A549 (cell line): ENCODE results near the gene DIAPH1. TPM values are rescaled to one million over a fixed set of nuclear protein-coding genes. Genes with fewer than 3 reads are reported as not detected.

Source experiments
- ATAC-seq, 2 experiments: fragments of 200-7000 bp in 1 of 2; fragments of >200 bp in 1 of 2; cut with Nextera tagmentation in 1 of 2; cut with Tn5 transposase in 1 of 2; 3 replicates each; pipeline versions ENCODE4 v1.8.0 to v1.9.1; 2018 to 2020; ENCODE audit warnings: mild to moderate bottlenecking in 1 of 2, moderate library complexity in 1 of 2
- CTCF ChIA-PET: fragments of 300-600 bp; sonication (Branson Sonifier 250); formaldehyde crosslinking; extraction: SDS; loops from one replicate; lab custom pipeline; 2021; ENCODE audit warnings: antibody characterized with exemption, inconsistent platforms; lab: Yijun Ruan, JAX
- POLR2A ChIA-PET: fragments of 350-600 bp; formaldehyde crosslinking; extraction: SDS; loops from one replicate; lab custom pipeline; 2021; ENCODE audit warnings: antibody characterized with exemption, inconsistent platforms; lab: Yijun Ruan, JAX
- DNase-seq, 2 experiments: peaks; one replicate each; pipeline versions ENCODE4 v3.0.0 to v3.0.0-alpha.2; 2011 to 2016; ENCODE audit warnings: low read depth in 1 of 2, low spot score in 1 of 2
- FAIRE-seq: peaks from 2 replicates; lab custom pipeline; 2011; peaks lifted over from hg19 to GRCh38; lab: Jason Lieb, UNC
- H3K27ac ChIP-seq, 2 experiments: fragments of >200 bp; sonication (Bioruptor Twin); formaldehyde crosslinking; 3 replicates each; pipeline ENCODE4 v1.5.1; 2016 to 2017
- H3K4me1 ChIP-seq: fragments of >200 bp; sonication (Bioruptor Twin); formaldehyde crosslinking; 3 replicates; pipeline ENCODE4 v1.6.1; 2016
- H3K4me2 ChIP-seq: fragments of >200 bp; sonication (Bioruptor Twin); formaldehyde crosslinking; 3 replicates; pipeline ENCODE4 v1.6.1; 2016
- H3K4me3 ChIP-seq: fragments of >200 bp; sonication (Bioruptor Twin); formaldehyde crosslinking; 3 replicates; pipeline ENCODE4 v1.5.1; 2016
- H3K9me3 ChIP-seq: fragments of >200 bp; sonication (Bioruptor Twin); formaldehyde crosslinking; 3 replicates; pipeline ENCODE4 v1.6.1; 2016
- BHLHE40 ChIP-seq: IDR thresholded peaks from 2 replicates; pipeline ENCODE4 v1.6.1; 2012; ENCODE audit warnings: low read depth, low read length, inconsistent platforms
- CEBPB ChIP-seq, 2 experiments: fragments of >200 bp in 1 of 2; sonication (Bioruptor Twin) in 1 of 2; formaldehyde crosslinking in 1 of 2; IDR thresholded peaks; 2 replicates each; pipeline ENCODE4 v1.6.1; 2012 to 2016
- FOSB ChIP-seq: fragments of 250-450 bp; sonication (Bioruptor Pico); IDR thresholded peaks from 2 replicates; pipeline ENCODE4 v1.5.0; 2020; ENCODE audit warnings: mild to moderate bottlenecking, moderate library complexity
- GATA3 ChIP-seq: IDR thresholded peaks from 2 replicates; pipeline ENCODE4 v1.6.1; 2012; ENCODE audit warnings: borderline replicate concordance
- HEYL ChIP-seq: fragments of 250-450 bp; sonication (Bioruptor Pico); IDR thresholded peaks from 2 replicates; pipeline ENCODE4 v1.8.0; 2021; ENCODE audit warnings: mild to moderate bottlenecking, moderate library complexity
- JUN ChIP-seq, 2 experiments: fragments of >200 bp; sonication (Bioruptor Twin); formaldehyde crosslinking; IDR thresholded peaks; 2 replicates in 1 of 2; 3 replicates in 1 of 2; pipeline ENCODE4 v1.6.1; 2016 to 2017
- JUNB ChIP-seq: fragments of >200 bp; sonication (Bioruptor Twin); formaldehyde crosslinking; IDR thresholded peaks from 2 replicates; pipeline ENCODE4 v1.6.1; 2016
- KDM5A ChIP-seq: fragments of 200-600 bp; sonication (generic); IDR thresholded peaks from 2 replicates; pipeline ENCODE4 v1.6.1; 2016; ENCODE audit warnings: antibody characterized with exemption, mild to moderate bottlenecking
- MAFK ChIP-seq: fragments of 450-650 bp; IDR thresholded peaks from 2 replicates; pipeline ENCODE4 v1.6.1; 2014; ENCODE audit not compliant: partially characterized antibody
- MAZ ChIP-seq: fragments of 150-350 bp; IDR thresholded peaks from 2 replicates; pipeline ENCODE4 v1.6.1; 2014; ENCODE audit warnings: antibody characterized with exemption, low read depth, low read length, borderline replicate concordance
- MYC ChIP-seq: IDR thresholded peaks from 2 replicates; pipeline ENCODE4 v1.6.1; 2012; ENCODE audit warnings: mild to moderate bottlenecking, inconsistent platforms, low read length, improper control_type of control experiment, borderline replicate concordance
- PHF8 ChIP-seq: fragments of 200-600 bp; sonication (generic); IDR thresholded peaks from 2 replicates; pipeline ENCODE4 v1.6.1; 2016; ENCODE audit warnings: low read depth, mild to moderate bottlenecking, antibody characterized with exemption, moderate library complexity, borderline replicate concordance
- POLR2AphosphoS2 ChIP-seq: conservative IDR thresholded peaks from 2 replicates; pipeline ENCODE4 v1.6.1; 2012; ENCODE audit warnings: low read length, improper control_type of control experiment, inconsistent platforms
- RCOR1 ChIP-seq: fragments of 150-350 bp; IDR thresholded peaks from 2 replicates; pipeline ENCODE4 v1.6.1; 2014; ENCODE audit warnings: antibody characterized with exemption, low read length, low read depth
- RFX5 ChIP-seq: fragments of 450-650 bp; IDR thresholded peaks from 2 replicates; pipeline ENCODE4 v1.7.1; 2014; ENCODE audit warnings: antibody characterized with exemption, mild to moderate bottlenecking, moderate library complexity
- RNF2 ChIP-seq: fragments of 200-600 bp; sonication (generic); IDR thresholded peaks from 2 replicates; pipeline ENCODE4 v1.6.1; 2016; ENCODE audit warnings: low read depth, mild to moderate bottlenecking, antibody characterized with exemption, moderate library complexity, borderline replicate concordance
- SREBF2 ChIP-seq: fragments of 450-650 bp; IDR thresholded peaks from 2 replicates; pipeline ENCODE4 v1.6.1; 2014; ENCODE audit warnings: mild to moderate bottlenecking, moderate library complexity
- ZC3H11A ChIP-seq: fragments of 450-650 bp; IDR thresholded peaks from 2 replicates; pipeline ENCODE4 v1.6.1; 2014; ENCODE audit warnings: antibody characterized with exemption, mild to moderate bottlenecking
- WGBS: methylation state at CpG from one replicate; pipeline ENCODE4 v1.1.6; 2017; ENCODE audit errors: missing lambda C conversion rate; 5-methylcytosine and 5-hydroxymethylcytosine counted together
- polyA plus RNA-seq, 4 experiments: library from polyadenylated mRNA; depleted of rRNA in 3 of 4; stranded (reverse); fragments of >200 nt; fragmentation: RNase III in 1 of 4; extraction: RNeasy Plus Mini Kit Qiagen cat#74134 plus additional on column Dnase treatment in 1 of 4; gene quantifications; 2 replicates in 3 of 4; 3 replicates in 1 of 4; pipeline ENCODE4 v1.2.3, GENCODE V29; 2011 to 2017
- TF ChIP-seq, protein P1 (sequence below): fragments of >200 bp; sonication (Bioruptor Twin); formaldehyde crosslinking; IDR thresholded peaks from 3 replicates; pipeline ENCODE4 v1.5.1; 2016
- TF ChIP-seq, protein P2 (sequence below): fragments of 450-650 bp; IDR thresholded peaks from 2 replicates; pipeline ENCODE4 v1.6.1; 2014; ENCODE audit warnings: antibody characterized with exemption
- TF ChIP-seq, protein P3 (sequence below): fragments of >200 bp; sonication (Bioruptor Twin); formaldehyde crosslinking; IDR thresholded peaks from 3 replicates; pipeline ENCODE4 v1.6.1; 2016
- TF ChIP-seq, protein P4 (sequence below): IDR thresholded peaks from 2 replicates; pipeline ENCODE4 v1.6.1; 2012; ENCODE audit warnings: low read depth, borderline replicate concordance
- TF ChIP-seq, protein P5 (sequence below): IDR thresholded peaks from 2 replicates; pipeline ENCODE4 v1.6.1; 2012

The DIAPH1 gene
- polyA plus RNA-seq, 2 of the 4 experiments (the other 2 are of a cell fraction), result 53.4 to 59.8 TPM

DNA sequence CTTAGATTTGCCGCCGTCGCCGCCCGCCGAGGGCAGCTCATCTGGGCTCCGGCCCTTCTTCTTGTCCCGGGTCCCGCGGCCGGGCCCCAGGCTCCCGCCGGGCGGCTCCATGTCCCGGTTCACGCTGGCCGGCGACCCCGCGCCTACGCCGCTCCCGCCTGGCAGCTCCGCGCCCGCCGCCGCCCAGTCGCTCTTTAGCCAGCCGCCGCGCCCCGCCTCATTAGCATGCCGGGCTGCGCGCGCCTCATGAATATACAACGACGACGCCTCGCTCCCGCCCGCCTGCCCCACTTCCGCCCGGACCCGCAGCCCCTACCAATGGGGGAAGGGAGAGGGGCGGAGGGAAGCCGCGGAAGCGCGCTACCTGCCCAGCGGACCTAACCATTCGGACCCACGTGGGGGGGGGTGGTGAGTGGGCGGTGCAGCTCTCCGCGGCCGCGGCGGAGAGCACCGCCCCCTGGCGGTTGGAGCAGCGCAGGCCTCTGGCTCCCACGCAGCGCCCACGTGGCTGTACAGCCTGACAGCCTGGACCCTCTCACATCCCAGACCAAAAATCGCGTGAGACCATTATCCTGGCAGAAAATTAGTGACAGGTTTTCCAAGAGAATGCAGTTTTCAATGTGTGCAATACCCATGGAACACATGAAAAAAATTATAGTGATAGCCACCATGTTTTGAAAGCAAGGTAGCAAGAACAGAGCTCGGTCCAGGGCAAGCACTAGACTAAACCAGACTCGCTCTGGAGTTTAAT, at the start of gene DIAPH1 (continued):
- TF ChIP-seq, protein P1, sequence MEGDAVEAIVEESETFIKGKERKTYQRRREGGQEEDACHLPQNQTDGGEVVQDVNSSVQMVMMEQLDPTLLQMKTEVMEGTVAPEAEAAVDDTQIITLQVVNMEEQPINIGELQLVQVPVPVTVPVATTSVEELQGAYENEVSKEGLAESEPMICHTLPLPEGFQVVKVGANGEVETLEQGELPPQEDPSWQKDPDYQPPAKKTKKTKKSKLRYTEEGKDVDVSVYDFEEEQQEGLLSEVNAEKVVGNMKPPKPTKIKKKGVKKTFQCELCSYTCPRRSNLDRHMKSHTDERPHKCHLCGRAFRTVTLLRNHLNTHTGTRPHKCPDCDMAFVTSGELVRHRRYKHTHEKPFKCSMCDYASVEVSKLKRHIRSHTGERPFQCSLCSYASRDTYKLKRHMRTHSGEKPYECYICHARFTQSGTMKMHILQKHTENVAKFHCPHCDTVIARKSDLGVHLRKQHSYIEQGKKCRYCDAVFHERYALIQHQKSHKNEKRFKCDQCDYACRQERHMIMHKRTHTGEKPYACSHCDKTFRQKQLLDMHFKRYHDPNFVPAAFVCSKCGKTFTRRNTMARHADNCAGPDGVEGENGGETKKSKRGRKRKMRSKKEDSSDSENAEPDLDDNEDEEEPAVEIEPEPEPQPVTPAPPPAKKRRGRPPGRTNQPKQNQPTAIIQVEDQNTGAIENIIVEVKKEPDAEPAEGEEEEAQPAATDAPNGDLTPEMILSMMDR, result peak; percentile 97
- TF ChIP-seq KDM5A (no peak), RFX5 (no peak), RNF2 (no peak), SREBF2 (no peak), POLR2AphosphoS2 (no peak), HEYL (CRISPR knock-in tag) (no peak), MAZ (peak; percentile 88; the same call in 1 of the 2 replicates), BHLHE40 (peak; percentile 58; the same call in 1 of the 2 replicates), MAFK (no peak)

DNA sequence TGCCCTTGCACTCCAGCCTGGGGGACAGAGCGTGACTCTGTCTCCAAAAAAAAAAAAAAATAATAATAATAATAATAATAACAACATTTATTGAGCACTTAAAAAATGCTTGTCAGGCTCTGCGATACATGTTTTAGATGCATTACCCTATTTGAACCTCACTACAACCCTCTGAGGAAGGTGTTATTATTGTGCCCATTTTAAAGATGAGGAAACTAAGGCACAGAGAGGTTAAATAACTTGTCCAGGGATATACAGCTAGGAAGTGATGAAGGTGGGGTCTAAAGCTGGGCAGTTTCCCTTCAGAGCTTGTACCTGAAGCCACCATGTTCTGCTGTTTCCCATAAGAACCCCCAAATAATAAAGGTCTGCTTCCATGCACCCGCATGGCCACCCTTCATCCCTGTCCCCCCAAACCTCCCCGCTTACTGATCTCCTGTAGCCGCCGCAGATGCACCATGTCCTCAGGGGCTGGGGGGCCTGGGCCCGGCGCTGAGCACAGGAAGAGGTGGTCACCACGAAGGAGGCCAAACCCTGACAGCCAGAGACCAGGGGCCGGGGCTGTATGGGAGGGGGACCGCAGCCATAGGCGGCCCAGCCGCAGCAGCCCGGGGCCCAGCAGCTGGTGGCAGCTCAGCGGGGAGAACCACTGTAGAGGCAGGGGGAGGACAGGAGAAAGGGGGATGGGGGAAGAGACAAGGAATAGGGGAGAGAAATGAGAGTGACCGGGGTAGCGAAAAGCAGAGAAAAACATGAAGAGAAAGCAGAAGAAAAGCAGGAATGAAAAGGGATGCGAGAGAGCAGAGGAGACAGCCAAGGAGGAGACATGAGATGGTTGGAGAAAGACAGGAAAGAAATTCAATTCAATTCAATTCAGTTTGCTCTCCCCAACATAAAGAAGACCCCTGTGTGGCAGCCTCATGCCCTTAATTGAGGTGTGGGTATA, 47.5 kb upstream of the DIAPH1 start:
- no peaks in the 10 kb centered on the region for H3K9me3 ChIP-seq
- DNase-seq (no peak), FAIRE-seq (no peak), ATAC-seq (no peak)
- no peak overlapping the region for H3K4me2 ChIP-seq
- no peak overlapping the region for H3K27ac ChIP-seq
- 91% methylated on average over 16 of the region's 18 CpGs for WGBS
- CTCF ChIA-PET, result interaction anchor here (0.7 to 11.0 kb wide), 16 partner anchors 7 to 303 kb away, joined by 3 to 120 read pairs (median 6); partner anchors contain the start of genes ARAP3, PCDH1, PCDH12 and RNF14
- H3K4me3 ChIP-seq, result no peak overlapping the region
- POLR2A ChIA-PET, result no interaction called here
- H3K4me1 ChIP-seq, result peaks cover 4% of the 10 kb centered on the region; the same call in 1 of the 3 replicates
- TF ChIP-seq, protein P2, sequence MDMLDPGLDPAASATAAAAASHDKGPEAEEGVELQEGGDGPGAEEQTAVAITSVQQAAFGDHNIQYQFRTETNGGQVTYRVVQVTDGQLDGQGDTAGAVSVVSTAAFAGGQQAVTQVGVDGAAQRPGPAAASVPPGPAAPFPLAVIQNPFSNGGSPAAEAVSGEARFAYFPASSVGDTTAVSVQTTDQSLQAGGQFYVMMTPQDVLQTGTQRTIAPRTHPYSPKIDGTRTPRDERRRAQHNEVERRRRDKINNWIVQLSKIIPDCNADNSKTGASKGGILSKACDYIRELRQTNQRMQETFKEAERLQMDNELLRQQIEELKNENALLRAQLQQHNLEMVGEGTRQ, result no peak
- no peak for TF ChIP-seq MAFK
- no peak for TF ChIP-seq GATA3
- TF ChIP-seq JUN (IDR thresholded peaks at IDR 0.05), result no peak
- TF ChIP-seq PHF8, result no peak
- TF ChIP-seq, protein P3, sequence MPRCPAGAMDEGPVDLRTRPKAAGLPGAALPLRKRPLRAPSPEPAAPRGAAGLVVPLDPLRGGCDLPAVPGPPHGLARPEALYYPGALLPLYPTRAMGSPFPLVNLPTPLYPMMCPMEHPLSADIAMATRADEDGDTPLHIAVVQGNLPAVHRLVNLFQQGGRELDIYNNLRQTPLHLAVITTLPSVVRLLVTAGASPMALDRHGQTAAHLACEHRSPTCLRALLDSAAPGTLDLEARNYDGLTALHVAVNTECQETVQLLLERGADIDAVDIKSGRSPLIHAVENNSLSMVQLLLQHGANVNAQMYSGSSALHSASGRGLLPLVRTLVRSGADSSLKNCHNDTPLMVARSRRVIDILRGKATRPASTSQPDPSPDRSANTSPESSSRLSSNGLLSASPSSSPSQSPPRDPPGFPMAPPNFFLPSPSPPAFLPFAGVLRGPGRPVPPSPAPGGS, result no peak
- TF ChIP-seq JUNB, result no peak
- no peak for TF ChIP-seq RCOR1
- TF ChIP-seq, protein P1, result no peak
- TF ChIP-seq, protein P4, sequence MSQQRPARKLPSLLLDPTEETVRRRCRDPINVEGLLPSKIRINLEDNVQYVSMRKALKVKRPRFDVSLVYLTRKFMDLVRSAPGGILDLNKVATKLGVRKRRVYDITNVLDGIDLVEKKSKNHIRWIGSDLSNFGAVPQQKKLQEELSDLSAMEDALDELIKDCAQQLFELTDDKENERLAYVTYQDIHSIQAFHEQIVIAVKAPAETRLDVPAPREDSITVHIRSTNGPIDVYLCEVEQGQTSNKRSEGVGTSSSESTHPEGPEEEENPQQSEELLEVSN, result no peak
- no peak for TF ChIP-seq ZC3H11A
- TF ChIP-seq FOSB (CRISPR knock-in tag), result no peak
- no peak for TF ChIP-seq CEBPB (IDR thresholded peaks at IDR 0.05)
- TF ChIP-seq, protein P5, sequence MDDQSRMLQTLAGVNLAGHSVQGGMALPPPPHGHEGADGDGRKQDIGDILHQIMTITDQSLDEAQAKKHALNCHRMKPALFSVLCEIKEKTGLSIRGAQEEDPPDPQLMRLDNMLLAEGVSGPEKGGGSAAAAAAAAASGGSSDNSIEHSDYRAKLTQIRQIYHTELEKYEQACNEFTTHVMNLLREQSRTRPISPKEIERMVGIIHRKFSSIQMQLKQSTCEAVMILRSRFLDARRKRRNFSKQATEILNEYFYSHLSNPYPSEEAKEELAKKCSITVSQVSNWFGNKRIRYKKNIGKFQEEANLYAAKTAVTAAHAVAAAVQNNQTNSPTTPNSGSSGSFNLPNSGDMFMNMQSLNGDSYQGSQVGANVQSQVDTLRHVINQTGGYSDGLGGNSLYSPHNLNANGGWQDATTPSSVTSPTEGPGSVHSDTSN, result no peak
- no peak for TF ChIP-seq MYC
- no peak for TF ChIP-seq RFX5
